ENCODE data around the gene MAF. TPM values are rescaled to one million over a fixed set of nuclear protein-coding genes. Genes with fewer than 3 reads are reported as not detected.
A peak's percentile ranks its signal among the peaks of the same experiment; 100 is the strongest.

Gene MAF
- total and polyA plus RNA-seq, 2 experiments from 2014 or later: 31.6 to 85.0 TPM

- H3K4me2 ChIP-seq: no peak overlapping the region
- H3K9me2 ChIP-seq (replicated peaks; ENCODE audit: insufficient read depth): no peaks in the 10 kb centered on the region
- H3K79me2 ChIP-seq: no peaks in the 10 kb centered on the region
- peaks cover 10% of the 10 kb centered on the region for H3K4me1 ChIP-seq (ENCODE audit: insufficient read depth)
- no peak overlapping the region for H2AFZ ChIP-seq
- H3K27me3 ChIP-seq: no peaks in the 10 kb centered on the region
- TF ChIP-seq EZH2 (IDR thresholded peaks at IDR 0.05; ENCODE audit: borderline replicate concordance): no peak
- TF ChIP-seq EZH2phosphoT487 (IDR thresholded peaks at IDR 0.05; ENCODE audit: low read depth, severe bottlenecking, unreplicated experiment): no peak
- no peak for TF ChIP-seq CTCF (IDR thresholded peaks at IDR 0.05; ENCODE audit: poor library complexity)
- no peaks in the 10 kb centered on the region for H4K20me1 ChIP-seq (ENCODE audit: insufficient read depth, poor library complexity, severe bottlenecking)
- H3K36me3 ChIP-seq (replicated peaks; ENCODE audit: insufficient read depth, low read depth): no peaks in the 10 kb centered on the region
- no peak overlapping the region for H3K4me3 ChIP-seq
- no peak for DNase-seq (ENCODE audit: low spot score)
- no peaks in the 10 kb centered on the region for H3K9me3 ChIP-seq (ENCODE audit: low read depth)
- H3K27ac ChIP-seq: no peak overlapping the region
- 93% methylated on average over 2 of the region's 2 CpGs for WGBS (ENCODE audit: low lambda C conversion rate, missing lambda C conversion rate)
These were observed 35.0 kb upstream of the MAF start for GRCh38 chr16:79635488-79635887.

GRCh38 chr16:79634298-79634697 lies 33.8 kb upstream of the MAF start:
- Histone ChIP-seq H3K4me1 (ENCODE audit: insufficient read depth) (peaks cover 4% of the 10 kb centered on the region), H3K27me3 (no peaks in the 10 kb centered on the region), H3K79me2 (no peaks in the 10 kb centered on the region), H3K27ac (no peak overlapping the region), H2AFZ (no peak overlapping the region), H3K9me2 (replicated peaks; ENCODE audit: insufficient read depth) (no peaks in the 10 kb centered on the region), H3K9me3 (ENCODE audit: low read depth) (no peaks in the 10 kb centered on the region), H3K36me3 (replicated peaks; ENCODE audit: insufficient read depth, low read depth) (no peaks in the 10 kb centered on the region), H3K4me2 (no peak overlapping the region), H3K4me3 (no peak overlapping the region), H4K20me1 (ENCODE audit: insufficient read depth, poor library complexity, severe bottlenecking) (no peaks in the 10 kb centered on the region)
- 93% methylated on average over 7 of the region's 7 CpGs for WGBS (ENCODE audit: low lambda C conversion rate, missing lambda C conversion rate)
- TF ChIP-seq EZH2 (IDR thresholded peaks at IDR 0.05; ENCODE audit: borderline replicate concordance): no peak
- TF ChIP-seq EZH2phosphoT487 (IDR thresholded peaks at IDR 0.05; ENCODE audit: low read depth, severe bottlenecking, unreplicated experiment): no peak
- no peak for TF ChIP-seq CTCF (IDR thresholded peaks at IDR 0.05; ENCODE audit: poor library complexity)
- DNase-seq (ENCODE audit: low spot score): no peak

- Histone ChIP-seq H3K27ac (no peak overlapping the region), H3K4me3 (no peak overlapping the region), H3K9me3 (ENCODE audit: low read depth) (no peaks in the 10 kb centered on the region), H3K4me1 (ENCODE audit: insufficient read depth) (no peaks in the 10 kb centered on the region), H3K4me2 (no peak overlapping the region), H3K9me2 (replicated peaks; ENCODE audit: insufficient read depth) (no peaks in the 10 kb centered on the region), H4K20me1 (ENCODE audit: insufficient read depth, poor library complexity, severe bottlenecking) (no peaks in the 10 kb centered on the region), H2AFZ (no peak overlapping the region), H3K27me3 (no peaks in the 10 kb centered on the region), H3K79me2 (no peaks in the 10 kb centered on the region), H3K36me3 (replicated peaks; ENCODE audit: insufficient read depth, low read depth) (no peaks in the 10 kb centered on the region)
- WGBS (ENCODE audit: low lambda C conversion rate, missing lambda C conversion rate): 70% methylated on average over 7 of the region's 7 CpGs
- DNase-seq (ENCODE audit: low spot score): peak; percentile 28
- no peak for TF ChIP-seq CTCF (IDR thresholded peaks at IDR 0.05; ENCODE audit: poor library complexity)
- no peak for TF ChIP-seq EZH2phosphoT487 (IDR thresholded peaks at IDR 0.05; ENCODE audit: low read depth, severe bottlenecking, unreplicated experiment)
- TF ChIP-seq EZH2 (IDR thresholded peaks at IDR 0.05; ENCODE audit: borderline replicate concordance): no peak
These were observed 31.8 kb upstream of the MAF start for GRCh38 chr16:79632289-79632688.

DNA sequence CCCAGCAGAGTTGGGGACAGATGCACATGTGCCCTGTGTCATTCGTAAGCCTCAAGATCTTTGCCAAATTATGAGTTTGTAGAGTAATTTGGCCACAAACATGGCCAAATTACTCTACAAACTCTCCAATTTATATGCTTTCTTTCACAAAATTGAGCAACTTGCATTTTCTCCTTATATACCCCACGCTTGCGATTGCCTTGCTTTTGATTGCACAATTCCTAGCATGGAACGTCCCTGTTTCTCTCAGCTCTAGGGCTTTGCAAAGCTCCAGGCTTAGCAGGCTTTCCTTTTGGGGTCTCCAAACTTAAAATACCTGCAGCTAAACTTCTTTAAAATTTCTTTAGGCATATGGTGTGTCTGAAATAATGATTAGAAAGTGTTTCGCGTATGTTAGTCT lies 28.5 kb upstream of the MAF start:
- Histone ChIP-seq H3K27ac (no peak overlapping the region), H4K20me1 (ENCODE audit: insufficient read depth, poor library complexity, severe bottlenecking) (no peaks in the 10 kb centered on the region), H3K9me3 (ENCODE audit: low read depth) (no peaks in the 10 kb centered on the region), H2AFZ (no peak overlapping the region), H3K36me3 (replicated peaks; ENCODE audit: insufficient read depth, low read depth) (no peaks in the 10 kb centered on the region), H3K4me1 (ENCODE audit: insufficient read depth) (no peaks in the 10 kb centered on the region), H3K27me3 (no peaks in the 10 kb centered on the region), H3K9me2 (replicated peaks; ENCODE audit: insufficient read depth) (no peaks in the 10 kb centered on the region), H3K4me3 (no peak overlapping the region), H3K79me2 (no peaks in the 10 kb centered on the region), H3K4me2 (no peak overlapping the region)
- 85% methylated on average over 6 of the region's 6 CpGs for WGBS (ENCODE audit: low lambda C conversion rate, missing lambda C conversion rate)
- DNase-seq (ENCODE audit: low spot score): no peak
- no peak for TF ChIP-seq EZH2phosphoT487 (IDR thresholded peaks at IDR 0.05; ENCODE audit: low read depth, severe bottlenecking, unreplicated experiment)
- no peak for TF ChIP-seq EZH2 (IDR thresholded peaks at IDR 0.05; ENCODE audit: borderline replicate concordance)
- TF ChIP-seq CTCF (IDR thresholded peaks at IDR 0.05; ENCODE audit: poor library complexity): no peak
